HepG2 (cell line): ENCODE results near the gene MBD3. TPM values are rescaled to one million over a fixed set of nuclear protein-coding genes. Genes with fewer than 3 reads are reported as not detected.
A peak's percentile ranks its signal among the peaks of the same experiment; 100 is the strongest.

ENCODE experiments used
- CBX5 ChIP-seq: sonication (generic); formaldehyde crosslinking; IDR thresholded peaks from 2 replicates; pipeline ENCODE4 v1.4.0; 2020; ENCODE audit warnings: missing genetic modification reagents, borderline replicate concordance
- CHCHD3 ChIP-seq: sonication (generic); formaldehyde crosslinking; IDR thresholded peaks from 2 replicates; pipeline ENCODE4 v1.8.0; 2022; ENCODE audit warnings: mild to moderate bottlenecking, missing genetic modification reagents, moderate library complexity
- GZF1 ChIP-seq: sonication (generic); formaldehyde crosslinking; IDR thresholded peaks from 2 replicates; pipeline ENCODE4 v1.5.1; 2020; ENCODE audit warnings: mild to moderate bottlenecking, missing genetic modification reagents
- PITX1 ChIP-seq: sonication (generic); formaldehyde crosslinking; IDR thresholded peaks from 2 replicates; pipeline ENCODE4 v1.5.1; 2020; ENCODE audit warnings: mild to moderate bottlenecking, missing genetic modification reagents
- U2AF1 ChIP-seq: fragments of 200-400 bp; formaldehyde crosslinking; optimal IDR thresholded peaks from 2 replicates; pipeline ENCODE3; 2017; ENCODE audit warnings: mild to moderate bottlenecking, low read depth, low read length
- ZBTB20 ChIP-seq: sonication (generic); formaldehyde crosslinking; IDR thresholded peaks from 2 replicates; pipeline ENCODE4 v1.8.1; 2023; ENCODE audit warnings: missing genetic modification reagents, low read depth, mild to moderate bottlenecking, borderline replicate concordance
- ZBTB46 ChIP-seq: sonication (generic); formaldehyde crosslinking; IDR thresholded peaks from 2 replicates; pipeline ENCODE4 v1.4.0; 2020; ENCODE audit warnings: mild to moderate bottlenecking, missing genetic modification reagents, borderline replicate concordance
- ZNF263 ChIP-seq: sonication (generic); formaldehyde crosslinking; IDR thresholded peaks from 2 replicates; pipeline ENCODE4 v1.4.0; 2020; ENCODE audit warnings: missing genetic modification reagents
- ZNF280D ChIP-seq: sonication (generic); formaldehyde crosslinking; IDR thresholded peaks from 2 replicates; pipeline ENCODE4 v1.5.1; 2020; ENCODE audit warnings: mild to moderate bottlenecking, missing genetic modification reagents
- ZNF747 ChIP-seq: sonication (generic); formaldehyde crosslinking; IDR thresholded peaks from 2 replicates; pipeline ENCODE4 v1.8.1; 2023; ENCODE audit warnings: missing genetic modification reagents, mild to moderate bottlenecking, borderline replicate concordance
- ZNF800 ChIP-seq: sonication (generic); formaldehyde crosslinking; IDR thresholded peaks from 2 replicates; pipeline ENCODE4 v1.4.0; 2020; ENCODE audit warnings: missing genetic modification reagents
- ZNF878 ChIP-seq: sonication (generic); formaldehyde crosslinking; IDR thresholded peaks from 2 replicates; pipeline ENCODE4 v1.8.1; 2023; ENCODE audit warnings: mild to moderate bottlenecking, missing genetic modification reagents, moderate library complexity
- polyA plus RNA-seq, 8 experiments: library from polyadenylated mRNA; depleted of rRNA in 3 of 8; stranded (reverse) in 7 of 8; unstranded in 1 of 8; fragments of >200 nt; fragmentation: Illumina TruSeq in 4 of 8; extraction: Trizol in 4 of 8; gene quantifications; 2 replicates each; pipeline versions ENCODE4 v1.2.1 to v1.2.3, GENCODE V29; 2011 to 2016; ENCODE audit warnings: low read depth in 4 of 8, missing spikeins in 1 of 8, mixed read lengths in 1 of 8; ENCODE audit not compliant: insufficient read depth in 1 of 8
- total RNA-seq, 5 experiments: library from RNA; depleted of rRNA; stranded (reverse); fragments of >200 nt; fragmentation: Illumina TruSeq; extraction: Trizol; gene quantifications; 2 replicates each; pipeline ENCODE4 v1.2.3, GENCODE V29; 2016; ENCODE audit warnings: low read depth in 1 of 5
- TF ChIP-seq, protein P1 (sequence below): sonication (generic); formaldehyde crosslinking; conservative IDR thresholded peaks from 2 replicates; pipeline ENCODE4 v1.4.0; 2020; ENCODE audit warnings: mild to moderate bottlenecking, missing genetic modification reagents, moderate library complexity
- TF ChIP-seq, protein P2 (sequence below): IDR thresholded peaks from 2 replicates; pipeline ENCODE4 v1.6.1; 2016; ENCODE audit warnings: missing biosample characterization, missing genetic modification reagents, low read depth

Gene MBD3
- total and polyA plus RNA-seq, 2 of the 13 experiments (the other 11 are each of a cell fraction or from before 2014, with no cell fraction given), result 21.2 to 76.9 TPM

DNA sequence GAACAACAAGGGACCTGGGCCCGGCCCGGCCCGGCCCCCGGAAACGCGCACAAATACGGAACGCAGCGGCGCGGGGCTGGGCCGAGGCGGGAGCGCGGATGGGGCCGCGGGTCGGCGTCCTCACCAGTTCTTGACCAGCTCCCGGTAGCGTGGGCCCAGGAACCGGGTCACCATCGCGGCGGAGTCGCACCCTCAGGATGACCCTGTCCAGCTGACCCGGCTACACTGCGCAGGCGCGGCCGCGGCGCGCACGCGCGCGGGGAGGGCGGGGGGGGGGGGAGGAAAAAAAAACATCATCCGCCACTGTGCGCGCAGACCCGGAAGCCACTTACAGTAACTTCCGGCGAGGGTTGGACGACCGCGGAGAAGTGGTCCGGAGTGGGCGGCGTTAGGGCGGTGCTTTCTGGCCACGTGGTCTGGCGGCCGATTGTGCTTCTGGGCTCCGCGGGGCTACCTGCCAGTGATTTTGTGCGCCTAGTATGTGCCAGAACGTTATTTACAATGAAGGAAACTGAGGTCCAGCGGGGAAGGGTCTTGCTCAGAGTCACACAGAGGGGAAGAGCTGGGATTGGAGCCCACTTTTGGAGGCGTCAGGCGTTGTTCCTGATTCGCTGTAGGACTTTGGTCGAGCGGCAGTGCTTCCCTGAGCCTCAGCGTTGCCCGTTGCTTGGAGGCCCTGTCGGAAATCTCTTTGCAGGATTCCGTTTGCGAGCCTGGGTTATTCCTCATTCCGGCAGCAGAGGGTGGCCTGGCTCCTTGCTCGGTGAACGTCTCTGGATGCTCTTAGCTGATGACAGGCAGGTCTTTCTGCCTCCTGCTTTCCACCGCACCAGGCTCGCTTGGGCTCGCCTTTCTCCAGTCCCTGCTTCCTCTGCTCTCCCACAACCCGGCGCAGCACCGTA lies 12.8 kb upstream of the MBD3 start, which contains the start of gene UQCR11 (continued):
- TF ChIP-seq ZNF280D (CRISPR knock-in tag), result no peak
- TF ChIP-seq, protein P1, sequence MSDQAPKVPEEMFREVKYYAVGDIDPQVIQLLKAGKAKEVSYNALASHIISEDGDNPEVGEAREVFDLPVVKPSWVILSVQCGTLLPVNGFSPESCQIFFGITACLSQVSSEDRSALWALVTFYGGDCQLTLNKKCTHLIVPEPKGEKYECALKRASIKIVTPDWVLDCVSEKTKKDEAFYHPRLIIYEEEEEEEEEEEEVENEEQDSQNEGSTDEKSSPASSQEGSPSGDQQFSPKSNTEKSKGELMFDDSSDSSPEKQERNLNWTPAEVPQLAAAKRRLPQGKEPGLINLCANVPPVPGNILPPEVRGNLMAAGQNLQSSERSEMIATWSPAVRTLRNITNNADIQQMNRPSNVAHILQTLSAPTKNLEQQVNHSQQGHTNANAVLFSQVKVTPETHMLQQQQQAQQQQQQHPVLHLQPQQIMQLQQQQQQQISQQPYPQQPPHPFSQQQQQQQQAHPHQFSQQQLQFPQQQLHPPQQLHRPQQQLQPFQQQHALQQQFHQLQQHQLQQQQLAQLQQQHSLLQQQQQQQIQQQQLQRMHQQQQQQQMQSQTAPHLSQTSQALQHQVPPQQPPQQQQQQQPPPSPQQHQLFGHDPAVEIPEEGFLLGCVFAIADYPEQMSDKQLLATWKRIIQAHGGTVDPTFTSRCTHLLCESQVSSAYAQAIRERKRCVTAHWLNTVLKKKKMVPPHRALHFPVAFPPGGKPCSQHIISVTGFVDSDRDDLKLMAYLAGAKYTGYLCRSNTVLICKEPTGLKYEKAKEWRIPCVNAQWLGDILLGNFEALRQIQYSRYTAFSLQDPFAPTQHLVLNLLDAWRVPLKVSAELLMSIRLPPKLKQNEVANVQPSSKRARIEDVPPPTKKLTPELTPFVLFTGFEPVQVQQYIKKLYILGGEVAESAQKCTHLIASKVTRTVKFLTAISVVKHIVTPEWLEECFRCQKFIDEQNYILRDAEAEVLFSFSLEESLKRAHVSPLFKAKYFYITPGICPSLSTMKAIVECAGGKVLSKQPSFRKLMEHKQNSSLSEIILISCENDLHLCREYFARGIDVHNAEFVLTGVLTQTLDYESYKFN (CRISPR knock-in tag), result 0 out of 2 replicates have a peak, but pooled peaks have one; percentile 43
- no peak for TF ChIP-seq ZNF747 (CRISPR knock-in tag)
- TF ChIP-seq CHCHD3 (CRISPR knock-in tag), result peak; percentile 42; the same call in 1 of the 2 replicates
- no peak for TF ChIP-seq U2AF1
- TF ChIP-seq GZF1 (CRISPR knock-in tag), result peak; percentile 31; the same call in 1 of the 2 replicates
- no peak; the same call in 1 of the 2 replicates for TF ChIP-seq ZBTB20
- 0 out of 2 replicates have a peak, but pooled peaks have one; percentile 16 for TF ChIP-seq CBX5 (CRISPR knock-in tag)
- no peak for TF ChIP-seq ZBTB46
- no peak; the same call in 1 of the 2 replicates for TF ChIP-seq ZNF878 (CRISPR knock-in tag)
- no peak; the same call in 1 of the 2 replicates for TF ChIP-seq ZNF800 (CRISPR knock-in tag)
- TF ChIP-seq PITX1, result no peak
- no peak; the same call in 1 of the 2 replicates for TF ChIP-seq ZNF263 (CRISPR knock-in tag)
- TF ChIP-seq, protein P2, sequence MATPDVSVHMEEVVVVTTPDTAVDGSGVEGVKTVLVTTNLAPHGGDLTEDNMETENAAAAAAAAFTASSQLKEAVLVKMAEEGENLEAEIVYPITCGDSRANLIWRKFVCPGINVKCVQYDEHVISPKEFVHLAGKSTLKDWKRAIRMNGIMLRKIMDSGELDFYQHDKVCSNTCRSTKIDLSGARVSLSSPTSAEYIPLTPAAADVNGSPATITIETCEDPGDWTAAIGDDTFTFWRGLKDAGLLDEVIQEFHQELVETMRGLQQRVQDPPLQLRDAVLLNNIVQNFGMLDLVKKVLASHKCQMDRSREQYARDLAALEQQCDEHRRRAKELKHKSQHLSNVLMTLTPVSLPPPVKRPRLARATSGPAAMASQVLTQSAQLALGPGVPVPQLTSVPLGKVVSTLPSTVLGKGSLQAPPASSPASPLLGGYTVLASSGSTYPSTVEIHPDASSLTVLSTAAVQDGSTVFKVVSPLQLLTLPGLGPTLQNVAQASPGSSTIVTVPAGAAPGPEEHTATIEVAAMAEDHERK, result no peak
